ENCODE results near the gene CACNA2D3. TPM values are rescaled to one million over a fixed set of nuclear protein-coding genes. Genes with fewer than 3 reads are reported as not detected.

The CACNA2D3 gene
- polyA plus RNA-seq, 3 donors, result 8.3 to 21.5 (median 10.4) TPM

- no peak overlapping the region for H3K9ac ChIP-seq (ENCODE audit: insufficient read depth, low read length, poor library complexity, severe bottlenecking)
- Mint-ChIP-seq H3K36me3 (no peaks in the 10 kb centered on the region), H3K27me3 (ENCODE audit: low read depth in 3 of 3) (peaks cover 0 to 1% (median 0%) of the 10 kb centered on the region in 3 donors), H3K9me3 (peaks cover 0 to 9% (median 5%) of the 10 kb centered on the region in 7 donors), H3K4me3 (no peak overlapping the region), H3K27ac (no peak overlapping the region), H3K4me1 (no peaks in the 10 kb centered on the region)
- DNase-seq, result no peak
- 96% methylated on average over 5 of the region's 7 CpGs for WGBS (ENCODE audit: insufficient coverage)
- intact Hi-C loops (cut with micrococcal nuclease), result no loop called here
- H3K4me2 ChIP-seq (replicated peaks; ENCODE audit: extremely low read depth, low read length, poor library complexity, severe bottlenecking), result no peak overlapping the region
- H2AFZ ChIP-seq (ENCODE audit: insufficient read depth, low read depth, low read length, poor library complexity, severe bottlenecking), result no peak overlapping the region
- no peaks in the 10 kb centered on the region for H4K20me1 ChIP-seq (ENCODE audit: insufficient read depth, low read length)
- H3K4me3 ChIP-seq (replicated peaks in 1 of 3; ENCODE audit: low read depth in 2 of 3, low read length in 3 of 3), result no peak overlapping the region
- H3K9me3 ChIP-seq (replicated peaks in 1 of 2; ENCODE audit: control insufficient read depth in 1 of 2, insufficient read depth in 1 of 2, low read length in 2 of 2), result peaks cover 0 to 7% of the 10 kb centered on the region in 2 donors
- no peak overlapping the region for H3K27ac ChIP-seq (ENCODE audit: low read depth in 1 of 2, low read length in 2 of 2)
- no peaks in the 10 kb centered on the region for H3K36me3 ChIP-seq (replicated peaks in 1 of 2; ENCODE audit: control insufficient read depth in 1 of 2, insufficient read depth in 2 of 2, low read length in 2 of 2)
- no peaks in the 10 kb centered on the region for H3K27me3 ChIP-seq (ENCODE audit: control insufficient read depth in 2 of 2, insufficient read depth in 2 of 2, low read length in 2 of 2)
- no peaks in the 10 kb centered on the region for H3K4me1 ChIP-seq (ENCODE audit: control insufficient read depth in 1 of 2, insufficient read depth in 2 of 2, low read length in 2 of 2)
- no peaks in the 10 kb centered on the region for H3K79me2 ChIP-seq (ENCODE audit: insufficient read depth, low read length)
- no peak for TF ChIP-seq CTCF (IDR thresholded peaks at IDR 0.05)
Observed at GRCh38 chr3:54570008-54570407, 447.7 kb downstream of the CACNA2D3 start.

GRCh38 chr3:54572197-54572895 is 450.0 kb downstream of the CACNA2D3 start:
- Mint-ChIP-seq H3K27ac (no peak overlapping the region), H3K4me3 (no peak overlapping the region), H3K27me3 (ENCODE audit: low read depth in 3 of 3) (peaks cover 0 to 1% (median 0%) of the 10 kb centered on the region in 3 donors), H3K36me3 (no peaks in the 10 kb centered on the region), H3K4me1 (no peaks in the 10 kb centered on the region), H3K9me3 (peaks cover 0 to 11% (median 4%) of the 10 kb centered on the region in 7 donors)
- Histone ChIP-seq H3K36me3 (replicated peaks in 1 of 2; ENCODE audit: control insufficient read depth in 1 of 2, insufficient read depth in 2 of 2, low read length in 2 of 2) (no peaks in the 10 kb centered on the region), H3K4me2 (replicated peaks; ENCODE audit: extremely low read depth, low read length, poor library complexity, severe bottlenecking) (no peak overlapping the region), H3K27me3 (ENCODE audit: control insufficient read depth in 2 of 2, insufficient read depth in 2 of 2, low read length in 2 of 2) (no peaks in the 10 kb centered on the region), H2AFZ (ENCODE audit: insufficient read depth, low read depth, low read length, poor library complexity, severe bottlenecking) (no peak overlapping the region), H3K27ac (ENCODE audit: low read depth in 1 of 2, low read length in 2 of 2) (no peak overlapping the region), H3K9ac (ENCODE audit: insufficient read depth, low read length, poor library complexity, severe bottlenecking) (no peak overlapping the region), H3K4me1 (ENCODE audit: control insufficient read depth in 1 of 2, insufficient read depth in 2 of 2, low read length in 2 of 2) (no peaks in the 10 kb centered on the region), H3K79me2 (ENCODE audit: insufficient read depth, low read length) (no peaks in the 10 kb centered on the region), H3K9me3 (replicated peaks in 1 of 2; ENCODE audit: control insufficient read depth in 1 of 2, insufficient read depth in 1 of 2, low read length in 2 of 2) (peaks cover 0 to 7% of the 10 kb centered on the region in 2 donors), H4K20me1 (ENCODE audit: insufficient read depth, low read length) (no peaks in the 10 kb centered on the region), H3K4me3 (replicated peaks in 1 of 3; ENCODE audit: low read depth in 2 of 3, low read length in 3 of 3) (no peak overlapping the region)
- intact Hi-C loops (cut with micrococcal nuclease), result no loop called here
- 67% methylated on average over 1 of the region's 5 CpGs for WGBS (ENCODE audit: insufficient coverage)
- TF ChIP-seq CTCF (IDR thresholded peaks at IDR 0.05), result no peak
- no peak for DNase-seq

Measured in CD14-positive monocyte (primary cell).